Measurements from ENCODE around the gene LTBP2.

The LTBP2 gene

DNA sequence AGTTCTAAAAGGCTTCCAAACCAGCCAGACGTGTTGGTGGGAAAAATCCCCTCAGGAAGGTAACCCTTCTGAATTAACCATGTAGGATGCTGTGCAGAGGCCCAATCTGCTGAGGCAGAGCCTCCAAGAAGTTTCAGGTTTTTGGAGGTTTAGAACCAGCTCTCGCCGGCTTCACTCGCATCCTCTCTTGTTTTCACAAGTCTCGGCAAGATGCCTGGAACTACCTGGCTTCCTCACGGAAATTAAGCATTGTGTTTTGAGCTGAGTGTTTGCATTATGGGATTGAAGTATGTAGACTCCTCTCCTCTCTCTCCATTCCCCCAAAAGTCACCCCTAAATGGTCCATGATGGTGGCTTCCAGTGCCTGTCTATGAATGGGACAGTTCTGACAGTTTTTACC lies 20.6 kb downstream of the LTBP2 start:
- no peak for DNase-seq (ENCODE audit: low read depth in 2 of 2)

- no peak for DNase-seq (ENCODE audit: low read depth in 2 of 2)
Observed at GRCh38 chr14:74589291-74589879, 22.7 kb downstream of the LTBP2 start.

GRCh38 chr14:74587363-74587707 lies 24.7 kb downstream of the LTBP2 start:
- DNase-seq (ENCODE audit: low read depth in 2 of 2) = no peak

GRCh38 chr14:74586681-74587362 lies 25.2 kb downstream of the LTBP2 start:
- DNase-seq (ENCODE audit: low read depth in 2 of 2) = no peak

- no peak for DNase-seq (ENCODE audit: low read depth in 2 of 2)
Observed at GRCh38 chr14:74585406-74586335, 26.4 kb downstream of the LTBP2 start.

DNA sequence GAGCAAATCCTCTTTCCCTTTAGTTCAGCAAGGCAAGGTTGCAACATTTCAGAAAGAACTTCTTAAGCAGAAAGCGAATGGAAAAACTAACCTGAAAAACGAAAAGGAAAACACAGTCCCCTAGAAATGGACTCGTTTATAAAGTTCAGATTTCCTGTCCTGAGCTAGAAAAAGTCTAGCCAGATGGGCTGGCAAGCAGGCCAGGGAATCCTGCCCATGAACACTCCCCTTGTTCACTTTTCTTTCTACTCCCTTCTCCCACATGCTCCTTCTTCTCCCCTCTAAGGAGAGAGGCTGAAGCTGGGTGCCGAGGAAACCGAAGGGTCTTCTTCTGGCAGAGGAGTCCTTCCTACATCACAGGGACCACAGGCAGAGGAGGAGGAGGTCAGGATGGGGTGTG lies 27.1 kb downstream of the LTBP2 start:
- DNase-seq (ENCODE audit: low read depth in 2 of 2) = no peak

GRCh38 chr14:74583689-74584434 lies 28.2 kb downstream of the LTBP2 start:
- DNase-seq (ENCODE audit: low read depth in 2 of 2) = peak in 1 of 2 experiments; percentile 31

DNA sequence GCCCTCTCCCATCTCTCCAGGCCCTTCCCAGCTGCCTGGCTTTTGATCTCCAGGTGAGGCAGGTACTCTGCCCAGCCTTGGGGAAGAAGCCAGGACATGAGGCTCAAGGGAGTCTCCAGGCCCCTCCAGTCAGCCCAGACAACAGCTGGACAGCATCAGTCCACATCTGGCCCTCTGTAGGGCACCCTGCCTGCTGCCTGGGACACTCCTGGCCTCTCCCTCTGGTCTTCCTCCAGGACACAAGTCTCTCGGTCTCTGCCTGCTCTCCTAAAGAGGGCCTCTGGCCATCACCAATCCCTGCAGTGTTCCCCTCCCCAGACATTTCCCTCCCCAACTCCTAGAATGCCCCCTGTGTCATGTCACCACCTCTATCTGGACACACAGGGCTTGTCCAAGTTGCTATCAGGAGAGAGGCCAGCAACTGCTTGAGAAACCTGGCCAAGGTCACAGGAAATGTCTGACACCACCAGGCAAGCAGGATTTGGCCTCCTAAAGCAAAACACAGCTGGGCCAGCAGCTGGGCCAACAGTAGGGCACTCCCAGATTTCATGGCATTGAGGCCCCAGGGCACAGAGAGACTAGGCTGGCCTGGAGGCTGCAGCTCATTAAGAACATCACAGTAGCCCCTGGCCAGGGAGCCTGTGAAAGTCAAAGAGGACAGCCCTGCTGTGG lies 29.0 kb downstream of the LTBP2 start:
- no peak for DNase-seq (ENCODE audit: low read depth in 2 of 2)

GRCh38 chr14:74580275-74580672 lies 31.8 kb downstream of the LTBP2 start:
- no peak for DNase-seq (ENCODE audit: low read depth in 2 of 2)

GRCh38 chr14:74579447-74580274 lies 32.4 kb downstream of the LTBP2 start:
- peak; percentile 46 to 47 for DNase-seq (ENCODE audit: low read depth in 2 of 2)

DNA sequence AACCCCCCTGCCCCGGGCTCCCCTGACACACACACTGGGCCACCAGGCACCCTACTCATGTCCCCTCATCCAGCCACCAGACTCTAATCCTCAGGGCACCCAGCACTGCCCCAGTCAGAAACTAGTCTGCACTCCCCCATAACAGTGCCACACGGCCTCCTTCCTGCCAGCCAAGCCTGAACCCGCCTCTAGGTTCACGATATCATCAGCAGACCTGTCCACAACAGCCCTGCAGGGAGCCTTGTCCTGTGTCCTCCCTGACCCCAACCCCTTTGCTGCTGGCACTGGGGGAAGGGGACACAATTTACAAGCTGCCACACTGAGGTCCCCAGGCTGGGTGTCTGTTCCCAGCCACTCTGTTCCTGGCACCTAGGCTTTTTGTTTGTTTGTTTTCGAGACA lies 33.6 kb downstream of the LTBP2 start:
- no peak for DNase-seq (ENCODE audit: low read depth in 2 of 2)

GRCh38 chr14:74577948-74578275 lies 34.1 kb downstream of the LTBP2 start:
- DNase-seq (ENCODE audit: low read depth in 2 of 2) = no peak

DNA sequence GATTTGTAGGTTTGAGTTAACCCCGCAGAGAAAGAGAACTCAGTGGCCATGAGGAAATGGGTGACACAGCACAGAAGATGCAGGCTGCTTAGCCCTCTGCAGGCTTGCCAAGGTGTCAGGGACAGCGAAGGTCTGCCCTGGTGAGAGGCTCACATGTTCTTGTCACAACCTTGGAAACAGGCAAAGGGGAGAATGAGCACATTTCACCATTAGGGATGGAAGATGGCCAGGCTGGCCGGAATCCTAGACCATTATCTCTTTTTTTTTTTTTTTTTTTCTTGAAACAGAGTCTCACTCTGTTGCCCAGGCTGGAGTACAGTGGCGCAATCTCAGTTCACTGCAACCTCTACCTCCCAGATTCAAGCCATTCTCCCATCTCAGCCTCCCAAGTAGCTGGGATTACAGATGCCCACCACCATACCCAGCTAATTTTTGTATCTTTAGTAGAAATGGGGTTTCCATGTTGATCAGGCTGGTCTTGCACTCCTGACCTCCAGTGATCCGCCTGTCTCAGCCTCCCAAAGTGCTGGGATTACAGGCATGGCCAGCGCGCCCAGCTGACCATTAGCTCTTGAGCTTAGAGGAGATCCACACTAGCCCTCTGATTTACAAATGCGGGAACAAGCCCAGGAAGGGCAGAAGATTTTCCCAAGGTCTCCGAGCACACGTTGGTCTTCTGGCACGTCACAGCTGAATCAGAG lies 34.6 kb downstream of the LTBP2 start:
- DNase-seq (ENCODE audit: low read depth in 2 of 2) = no peak

- no peak for DNase-seq (ENCODE audit: low read depth in 2 of 2)
Observed at GRCh38 chr14:74575936-74576335, 36.1 kb downstream of the LTBP2 start.

DNA sequence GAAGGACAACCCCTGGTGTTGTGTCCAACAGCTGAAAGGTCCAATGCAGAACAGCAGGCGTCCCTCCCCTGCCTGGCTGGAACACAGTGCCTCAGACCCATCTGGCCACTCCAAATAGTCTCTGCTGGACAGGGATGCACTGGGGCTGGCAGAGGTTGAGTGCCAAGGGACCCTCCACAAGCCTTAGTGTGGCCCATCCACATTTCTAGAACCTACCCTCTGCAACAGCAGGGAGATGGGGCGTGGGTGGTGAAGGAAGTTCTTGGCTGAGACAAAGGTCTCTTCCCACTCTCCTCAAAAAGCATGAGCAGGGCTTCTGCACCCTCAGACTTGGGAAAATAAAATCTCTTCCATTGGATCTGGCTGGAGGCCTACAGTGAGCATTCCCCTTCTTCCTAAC lies 36.5 kb downstream of the LTBP2 start:
- no peak for DNase-seq (ENCODE audit: low read depth in 2 of 2)

DNA sequence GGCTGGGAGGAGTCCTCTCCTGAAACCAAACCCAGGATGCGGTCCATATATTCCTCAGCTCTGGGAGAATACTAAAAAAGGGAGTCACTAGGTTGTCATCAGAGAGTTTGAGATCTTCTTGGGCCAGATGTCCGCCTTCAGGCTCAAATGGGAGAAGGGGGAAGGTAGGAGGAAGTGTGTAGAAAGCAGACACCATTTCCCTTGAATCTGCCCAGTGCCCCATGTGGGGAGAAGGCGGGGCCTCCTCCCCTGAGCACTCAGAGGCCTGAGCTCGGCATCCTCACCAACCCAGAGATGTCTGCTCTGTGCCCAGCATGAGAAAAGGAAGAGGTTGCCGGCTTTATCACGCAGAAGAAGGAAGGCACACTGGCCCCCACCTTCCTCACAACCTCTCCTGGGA lies 37.3 kb downstream of the LTBP2 start:
- no peak for DNase-seq (ENCODE audit: low read depth in 2 of 2)

- DNase-seq (ENCODE audit: low read depth in 2 of 2) = no peak
Observed at GRCh38 chr14:74574090-74574433, 38.0 kb downstream of the LTBP2 start.

GRCh38 chr14:74573421-74574089 lies 38.5 kb downstream of the LTBP2 start:
- no peak for DNase-seq (ENCODE audit: low read depth in 2 of 2)

DNA sequence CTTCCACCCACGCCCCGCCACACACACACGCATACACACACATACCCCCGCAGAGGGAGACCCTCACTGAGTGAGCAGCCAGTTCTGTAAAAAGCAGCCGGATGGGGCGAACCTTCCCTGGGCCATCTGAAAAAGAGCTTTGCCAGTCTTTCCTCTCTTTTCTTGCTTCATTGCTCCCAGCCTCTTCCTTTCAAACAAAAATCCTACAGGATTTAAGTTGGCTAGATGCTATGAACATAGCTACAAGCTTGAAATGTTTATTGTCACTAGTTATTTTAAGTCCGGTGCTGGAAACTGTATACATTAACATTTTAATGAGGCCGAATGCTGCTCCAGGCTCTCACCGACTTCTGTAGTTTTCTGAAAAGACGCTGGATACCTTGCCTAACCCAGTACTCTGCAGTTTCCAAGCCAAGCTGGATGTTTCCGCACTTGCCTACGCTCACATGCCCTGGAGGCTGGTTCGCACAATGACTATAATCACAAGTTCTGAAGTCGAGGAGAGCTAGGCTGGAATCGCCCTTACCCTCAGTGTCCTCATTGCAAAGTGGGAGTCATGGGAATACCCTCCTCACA lies 39.2 kb downstream of the LTBP2 start:
- DNase-seq (ENCODE audit: low read depth in 2 of 2) = no peak

Measured in fibroblast of skin of left biceps (primary cell).